GM12878 (cell line): Measurements from ENCODE around the gene PRR5L. TPM values are rescaled to one million over a fixed set of nuclear protein-coding genes. Genes with fewer than 3 reads are reported as not detected.

Experiments used
- BACH1 ChIP-seq: fragments of 450-650 bp; IDR thresholded peaks from 2 replicates; pipeline ENCODE4 v1.6.1; 2017; ENCODE audit warnings: mild to moderate bottlenecking, borderline replicate concordance
- BRCA1 ChIP-seq: IDR thresholded peaks from 2 replicates; pipeline ENCODE4 v1.6.1; 2011; ENCODE audit warnings: low read depth, low read length, improper control_type of control experiment
- EGR1 ChIP-seq, 2 experiments: IDR thresholded peaks; 1 replicate in 1 of 2; 2 replicates in 1 of 2; pipeline ENCODE4 v1.6.1; 2011 to 2012; ENCODE audit warnings: low read depth in 2 of 2, low read length in 2 of 2, borderline replicate concordance in 1 of 2, mild to moderate bottlenecking in 1 of 2, moderate library complexity in 1 of 2
- GABPA ChIP-seq: IDR thresholded peaks from 2 replicates; pipeline ENCODE4 v1.6.1; 2014; ENCODE audit warnings: antibody characterized with exemption, low read depth, mild to moderate bottlenecking, inconsistent platforms
- IKZF1 ChIP-seq: fragments of 450-650 bp; conservative IDR thresholded peaks from 2 replicates; pipeline ENCODE4 v1.6.1; 2017; ENCODE audit warnings: antibody characterized with exemption, mild to moderate bottlenecking
- IRF4 ChIP-seq: IDR thresholded peaks from 2 replicates; pipeline ENCODE4 v1.6.1; 2011; ENCODE audit warnings: low read depth, low read length
- JUND ChIP-seq: IDR thresholded peaks from 2 replicates; pipeline ENCODE4 v1.6.1; 2012; ENCODE audit warnings: low read depth, mild to moderate bottlenecking, low read length, improper control_type of control experiment, moderate library complexity
- PAX5 ChIP-seq: IDR thresholded peaks from 2 replicates; pipeline ENCODE4 v1.6.1; 2011; ENCODE audit warnings: low read depth, low read length, borderline replicate concordance
- POLR2AphosphoS5 ChIP-seq: IDR thresholded peaks from 2 replicates; pipeline ENCODE4 v1.6.1; 2011; ENCODE audit warnings: mild to moderate bottlenecking, low read length, inconsistent platforms
- TARDBP ChIP-seq: IDR thresholded peaks from 2 replicates; pipeline ENCODE4 v1.6.1; 2016; ENCODE audit warnings: borderline replicate concordance
- YY1 ChIP-seq: IDR thresholded peaks from 2 replicates; pipeline ENCODE4 v1.6.1; 2011; ENCODE audit warnings: low read depth, mild to moderate bottlenecking, low read length
- ZBTB40 ChIP-seq: fragments of 450-650 bp; IDR thresholded peaks from 2 replicates; pipeline ENCODE4 v1.6.1; 2016; ENCODE audit warnings: mild to moderate bottlenecking, moderate library complexity, borderline replicate concordance
- polyA plus RNA-seq, 11 experiments: library from polyadenylated mRNA; depleted of rRNA in 4 of 11; unstranded in 6 of 11; stranded (reverse) in 5 of 11; fragments of >200 nt; fragmentation: Nextera tagmentation in 4 of 11; fragmentation: Illumina TruSeq in 1 of 11; extraction: Ambion mirVana in 4 of 11; extraction: Trizol in 1 of 11; gene quantifications; 1 replicate in 1 of 11; 2 replicates in 10 of 11; pipeline versions ENCODE4 v1.2.1 to v1.2.3, GENCODE V29; 2011 to 2016; ENCODE audit warnings: inconsistent platforms in 2 of 11, missing spikeins in 2 of 11, low read depth in 1 of 11
- total RNA-seq, 4 experiments: library from RNA; depleted of rRNA in 3 of 4; stranded (reverse); fragments of >200 nt in 3 of 4; fragmentation: Illumina TruSeq in 1 of 4; extraction: Trizol in 1 of 4; gene quantifications; 2 replicates each; pipeline versions ENCODE4 v1.2.1 to v1.2.3, GENCODE V29; 2013 to 2021

Gene PRR5L
- total and polyA plus RNA-seq, 10 of the 15 experiments (the other 5 are each of a cell fraction or from before 2014, with no cell fraction given) = 0.11 to 4.2 (median 0.67) TPM; not detected in 1

GRCh38 chr11:36490026-36490806, 194.1 kb downstream of the PRR5L start (continued):
- no peak for TF ChIP-seq ZBTB40
- no peak for TF ChIP-seq TARDBP
- TF ChIP-seq EGR1 (IDR thresholded peaks at IDR 0.05; ENCODE audit: borderline replicate concordance in 1 of 2, low read depth in 2 of 2, low read length in 2 of 2) = no peak
- no peak for TF ChIP-seq IKZF1
- no peak for TF ChIP-seq BRCA1
- no peak for TF ChIP-seq YY1
- TF ChIP-seq IRF4 = no peak
- no peak for TF ChIP-seq PAX5
- no peak for TF ChIP-seq GABPA
- no peak for TF ChIP-seq BACH1
- TF ChIP-seq POLR2AphosphoS5 = no peak
- TF ChIP-seq JUND = no peak
